Measurements from ENCODE around the gene DLK1. TPM values are rescaled to one million over a fixed set of nuclear protein-coding genes. Genes with fewer than 3 reads are reported as not detected.

Gene DLK1
- total RNA-seq, 4 donors from 2014 or later = not detected

DNA sequence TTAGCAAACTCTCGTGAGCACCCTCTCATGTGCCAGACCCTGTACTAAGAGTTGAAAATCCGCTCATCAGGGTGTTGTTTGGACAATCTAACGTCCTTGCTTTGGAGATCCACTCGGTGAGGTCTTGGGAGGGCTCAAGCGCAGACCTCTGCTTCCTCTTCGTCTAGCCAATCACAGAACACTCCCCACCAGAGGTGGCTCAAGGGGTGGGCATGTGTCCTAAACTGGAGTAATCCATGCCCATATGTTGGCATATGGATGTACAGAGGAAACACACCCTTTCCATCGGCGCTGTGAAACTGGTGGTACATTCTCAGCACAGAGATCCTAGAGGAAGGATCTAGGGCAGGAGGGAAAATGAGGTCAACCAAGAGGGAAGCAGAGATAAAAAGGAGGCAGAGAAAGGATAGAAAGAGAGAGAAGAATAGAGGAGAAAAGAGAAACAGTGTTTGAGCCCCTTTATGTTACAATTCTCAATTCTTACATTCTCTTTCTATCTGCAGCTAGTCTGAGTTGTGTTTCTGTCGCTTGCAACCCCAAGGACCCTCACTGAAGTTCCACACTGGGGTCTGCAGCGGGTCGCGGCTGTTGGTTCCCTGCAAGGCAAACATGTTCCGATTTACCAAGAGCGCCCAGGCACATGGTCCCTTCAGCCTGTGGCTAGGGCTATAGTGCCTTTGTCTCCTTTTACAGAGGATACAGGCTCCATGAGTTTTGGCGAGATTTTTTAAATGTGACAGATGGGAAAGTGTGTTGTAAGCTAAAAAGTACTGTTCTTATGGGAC is 40.5 kb downstream of the DLK1 start:
- Histone ChIP-seq H3K4me1 (no peaks in the 10 kb centered on the region), H3K4me3 (no peak overlapping the region), H3K27me3 (peaks cover 49% of the 10 kb centered on the region), H3K9me3 (no peaks in the 10 kb centered on the region), H3K27ac (no peak overlapping the region), H3K36me3 (no peaks in the 10 kb centered on the region)
- 83% methylated on average over 15 of the region's 15 CpGs for WGBS
- TF ChIP-seq POLR2A (IDR thresholded peaks at IDR 0.05) (no peak), POLR2AphosphoS5 (IDR thresholded peaks at IDR 0.05) (no peak), EP300 (IDR thresholded peaks at IDR 0.05) (no peak)
- TF ChIP-seq, protein P1, sequence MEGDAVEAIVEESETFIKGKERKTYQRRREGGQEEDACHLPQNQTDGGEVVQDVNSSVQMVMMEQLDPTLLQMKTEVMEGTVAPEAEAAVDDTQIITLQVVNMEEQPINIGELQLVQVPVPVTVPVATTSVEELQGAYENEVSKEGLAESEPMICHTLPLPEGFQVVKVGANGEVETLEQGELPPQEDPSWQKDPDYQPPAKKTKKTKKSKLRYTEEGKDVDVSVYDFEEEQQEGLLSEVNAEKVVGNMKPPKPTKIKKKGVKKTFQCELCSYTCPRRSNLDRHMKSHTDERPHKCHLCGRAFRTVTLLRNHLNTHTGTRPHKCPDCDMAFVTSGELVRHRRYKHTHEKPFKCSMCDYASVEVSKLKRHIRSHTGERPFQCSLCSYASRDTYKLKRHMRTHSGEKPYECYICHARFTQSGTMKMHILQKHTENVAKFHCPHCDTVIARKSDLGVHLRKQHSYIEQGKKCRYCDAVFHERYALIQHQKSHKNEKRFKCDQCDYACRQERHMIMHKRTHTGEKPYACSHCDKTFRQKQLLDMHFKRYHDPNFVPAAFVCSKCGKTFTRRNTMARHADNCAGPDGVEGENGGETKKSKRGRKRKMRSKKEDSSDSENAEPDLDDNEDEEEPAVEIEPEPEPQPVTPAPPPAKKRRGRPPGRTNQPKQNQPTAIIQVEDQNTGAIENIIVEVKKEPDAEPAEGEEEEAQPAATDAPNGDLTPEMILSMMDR (IDR thresholded peaks at IDR 0.05) = no peak
- no peak for DNase-seq (ENCODE audit: low spot score in 2 of 2)

DNA sequence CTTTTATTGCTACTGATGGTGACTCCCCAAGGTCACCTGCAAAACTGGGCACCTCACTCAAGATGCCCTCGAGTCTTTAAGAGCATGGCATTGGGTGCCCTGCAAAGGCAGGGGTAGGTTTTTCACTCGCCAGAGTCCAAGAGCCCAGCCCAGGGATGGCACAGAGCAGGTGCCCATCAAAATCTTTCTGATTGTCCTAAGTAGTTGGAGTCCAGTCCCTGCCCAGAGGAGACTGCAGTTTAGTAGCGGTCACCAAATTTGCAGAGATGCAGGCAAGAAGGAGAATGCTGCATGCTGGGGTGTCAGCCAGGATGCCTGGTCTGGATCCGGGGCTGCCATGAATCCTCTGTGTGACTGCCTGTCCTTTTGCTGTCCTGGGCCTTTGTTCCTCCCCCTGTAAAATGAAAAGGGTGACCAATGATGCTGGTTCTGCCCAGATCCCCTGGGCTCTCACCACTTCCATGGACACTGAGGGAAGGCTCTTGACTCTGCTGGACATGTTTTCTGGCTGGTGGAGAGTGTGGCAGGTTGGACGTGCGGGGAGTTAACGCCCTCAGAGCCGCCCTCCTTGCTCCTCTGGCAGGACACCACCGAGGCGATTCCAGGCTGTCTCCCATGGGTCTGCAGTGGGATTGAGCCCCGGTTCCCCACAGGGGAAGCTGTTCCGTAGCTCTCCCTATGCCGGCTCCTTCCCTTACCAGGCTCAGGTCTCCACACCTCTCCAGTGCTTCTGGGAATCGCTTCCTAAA is 41.3 kb downstream of the DLK1 start:
- Histone ChIP-seq H3K4me1 (no peaks in the 10 kb centered on the region), H3K27ac (no peak overlapping the region), H3K9me3 (no peaks in the 10 kb centered on the region), H3K4me3 (no peak overlapping the region), H3K27me3 (peaks cover 49% of the 10 kb centered on the region), H3K36me3 (no peaks in the 10 kb centered on the region)
- 88% methylated on average over 6 of the region's 14 CpGs for WGBS
- peak in 1 of 2 donors; percentile 48 for DNase-seq (ENCODE audit: low spot score in 2 of 2)
- TF ChIP-seq, protein P1 (IDR thresholded peaks at IDR 0.05) = no peak
- TF ChIP-seq POLR2A (IDR thresholded peaks at IDR 0.05) = no peak
- no peak for TF ChIP-seq POLR2AphosphoS5 (IDR thresholded peaks at IDR 0.05)

DNA sequence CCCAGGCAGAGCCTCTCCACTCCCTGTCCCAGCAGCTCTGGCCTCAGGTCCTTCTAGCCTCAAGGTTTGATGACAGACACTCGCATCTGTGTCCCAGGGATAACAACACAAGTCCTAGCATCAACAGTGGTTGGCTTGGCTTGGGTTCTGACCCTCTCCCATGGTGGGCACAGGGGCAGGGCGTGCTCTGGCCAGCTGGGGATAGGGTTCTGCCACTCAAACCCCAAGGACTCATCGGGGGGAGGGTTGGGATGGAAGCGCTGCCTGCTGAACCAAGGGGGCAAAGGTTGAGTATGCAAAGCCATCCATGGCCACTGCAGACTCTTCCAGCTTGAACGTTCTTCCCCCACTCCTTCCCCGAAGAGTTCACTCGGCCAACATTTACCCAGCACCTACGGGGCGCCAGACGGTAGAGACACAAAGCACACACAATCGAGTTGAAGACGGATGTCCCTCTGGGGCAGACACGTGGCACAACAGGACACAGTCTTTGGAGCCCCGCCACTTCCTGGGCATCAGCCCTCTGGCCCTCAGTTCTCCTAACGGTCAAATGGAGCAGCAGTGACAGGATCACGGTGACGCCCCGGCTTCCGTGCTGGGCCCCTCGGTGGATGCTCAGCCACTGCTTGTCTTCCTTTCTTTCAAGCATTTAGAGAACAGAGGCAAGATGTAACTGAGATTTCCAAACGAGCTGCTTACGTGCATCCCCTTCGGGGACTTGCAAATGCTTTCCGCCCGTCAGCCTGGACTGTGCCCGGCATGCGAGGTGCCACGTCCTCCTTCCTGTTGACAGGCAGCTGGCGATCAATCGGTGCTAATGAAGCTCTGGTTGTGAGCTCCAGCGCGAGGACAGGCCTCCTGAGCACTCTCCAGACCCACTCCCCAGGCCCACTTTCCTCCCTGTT is 42.6 kb downstream of the DLK1 start:
- H3K27ac ChIP-seq = no peak overlapping the region
- H3K9me3 ChIP-seq = no peaks in the 10 kb centered on the region
- DNase-seq (ENCODE audit: low spot score in 2 of 2) = peak in 1 of 2 donors; percentile 48
- WGBS = 87% methylated on average over 29 of the region's 32 CpGs
- no peaks in the 10 kb centered on the region for H3K36me3 ChIP-seq
- H3K4me3 ChIP-seq = no peak overlapping the region
- no peak for TF ChIP-seq POLR2AphosphoS5 (IDR thresholded peaks at IDR 0.05)
- TF ChIP-seq POLR2A (IDR thresholded peaks at IDR 0.05) = no peak
- no peak for TF ChIP-seq EP300 (IDR thresholded peaks at IDR 0.05)
- TF ChIP-seq, protein P1 (IDR thresholded peaks at IDR 0.05) = no peak
- peaks cover 58% of the 10 kb centered on the region for H3K27me3 ChIP-seq
- H3K4me1 ChIP-seq = no peaks in the 10 kb centered on the region

DNA sequence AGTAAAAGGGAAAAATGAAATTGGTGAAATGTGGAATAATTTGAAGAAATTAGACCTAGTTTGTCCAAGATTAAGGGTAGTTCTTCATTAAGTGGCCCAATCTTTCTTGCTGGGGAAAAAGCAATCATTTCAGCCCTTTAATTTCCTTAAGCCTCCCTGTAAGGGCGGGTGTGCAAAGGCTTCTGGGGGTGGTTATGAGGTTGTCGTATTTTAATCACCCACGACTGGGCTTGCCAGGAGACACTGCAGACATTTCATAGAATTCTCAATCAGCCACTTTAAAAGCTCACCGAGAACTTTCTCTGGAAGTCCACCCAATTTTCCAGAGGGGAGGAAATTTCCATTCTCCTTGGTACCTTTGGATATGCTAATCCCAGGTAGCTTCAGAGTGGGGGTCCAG is 43.4 kb downstream of the DLK1 start:
- no peaks in the 10 kb centered on the region for H3K36me3 ChIP-seq
- H3K27ac ChIP-seq = no peak overlapping the region
- 71% methylated on average over 4 of the region's 4 CpGs for WGBS
- H3K27me3 ChIP-seq = peaks cover 57% of the 10 kb centered on the region
- no peak overlapping the region for H3K4me3 ChIP-seq
- no peaks in the 10 kb centered on the region for H3K4me1 ChIP-seq
- H3K9me3 ChIP-seq = no peaks in the 10 kb centered on the region
- no peak for TF ChIP-seq POLR2A (IDR thresholded peaks at IDR 0.05)
- no peak for TF ChIP-seq EP300 (IDR thresholded peaks at IDR 0.05)
- TF ChIP-seq, protein P1 (IDR thresholded peaks at IDR 0.05) = no peak
- DNase-seq (ENCODE audit: low spot score in 2 of 2) = peak in 1 of 2 donors; percentile 0
